Measurements from ENCODE around the gene AP2S1.

DNA sequence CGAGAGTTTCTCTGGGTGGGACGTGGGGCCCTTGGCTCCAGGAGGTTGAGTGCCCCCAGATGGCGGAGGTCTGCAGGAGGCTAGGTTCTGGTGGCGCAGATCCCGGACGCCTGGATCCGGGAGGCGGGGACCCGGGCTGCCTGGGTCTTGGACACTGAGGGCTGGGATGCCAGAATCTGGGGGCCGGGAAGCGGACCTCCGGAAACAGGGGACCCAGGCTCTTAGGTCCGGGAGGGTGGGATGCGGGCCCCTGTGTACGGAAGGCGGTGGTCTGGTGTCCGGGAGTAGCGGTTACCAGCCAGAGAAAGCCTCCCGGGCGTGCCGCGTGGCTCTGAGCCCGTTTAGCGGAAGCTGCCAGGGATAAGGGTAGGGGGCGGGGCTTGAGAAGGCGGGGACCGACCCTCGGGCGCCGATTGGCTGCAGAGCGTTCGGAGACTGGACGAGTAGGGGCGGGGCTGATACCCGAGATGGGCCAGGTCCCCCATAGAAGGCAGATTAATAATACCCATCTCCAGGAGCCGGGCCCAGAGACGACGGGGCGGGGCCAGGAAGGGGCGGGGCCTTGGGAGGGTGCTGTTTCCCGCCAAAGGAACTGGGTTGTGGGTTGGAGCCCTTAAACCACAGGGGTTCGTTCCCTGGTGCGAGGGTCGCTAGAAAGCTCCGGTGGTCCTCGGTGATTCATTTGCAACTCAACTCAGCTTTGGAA lies 62.2 kb downstream of the AP2S1 start, which contains the start of gene SLC1A5:
- TF ChIP-seq, protein P1, sequence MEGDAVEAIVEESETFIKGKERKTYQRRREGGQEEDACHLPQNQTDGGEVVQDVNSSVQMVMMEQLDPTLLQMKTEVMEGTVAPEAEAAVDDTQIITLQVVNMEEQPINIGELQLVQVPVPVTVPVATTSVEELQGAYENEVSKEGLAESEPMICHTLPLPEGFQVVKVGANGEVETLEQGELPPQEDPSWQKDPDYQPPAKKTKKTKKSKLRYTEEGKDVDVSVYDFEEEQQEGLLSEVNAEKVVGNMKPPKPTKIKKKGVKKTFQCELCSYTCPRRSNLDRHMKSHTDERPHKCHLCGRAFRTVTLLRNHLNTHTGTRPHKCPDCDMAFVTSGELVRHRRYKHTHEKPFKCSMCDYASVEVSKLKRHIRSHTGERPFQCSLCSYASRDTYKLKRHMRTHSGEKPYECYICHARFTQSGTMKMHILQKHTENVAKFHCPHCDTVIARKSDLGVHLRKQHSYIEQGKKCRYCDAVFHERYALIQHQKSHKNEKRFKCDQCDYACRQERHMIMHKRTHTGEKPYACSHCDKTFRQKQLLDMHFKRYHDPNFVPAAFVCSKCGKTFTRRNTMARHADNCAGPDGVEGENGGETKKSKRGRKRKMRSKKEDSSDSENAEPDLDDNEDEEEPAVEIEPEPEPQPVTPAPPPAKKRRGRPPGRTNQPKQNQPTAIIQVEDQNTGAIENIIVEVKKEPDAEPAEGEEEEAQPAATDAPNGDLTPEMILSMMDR (conservative IDR thresholded peaks at IDR 0.05; ENCODE audit: low read length), result peak; percentile 57
- TF ChIP-seq EZH2phosphoT487 (IDR thresholded peaks at IDR 0.05; ENCODE audit: borderline replicate concordance, low read depth, low read length), result no peak
